Trophoblast cell (in vitro differentiated cells and primary cell): ENCODE measurements around the gene TBC1D22A.

ENCODE experiments used
- DNase-seq, 2 donors: peaks; one replicate each; pipeline ENCODE4 v3.0.0-alpha.2; 2016
- H2AFZ ChIP-seq: 2 replicates; pipeline ENCODE4 v1.6.1; 2013; ENCODE audit warnings: low read length, moderate library complexity, mild to moderate bottlenecking; ENCODE audit not compliant: insufficient read depth, poor library complexity
- H2AK5ac ChIP-seq: 2 replicates; pipeline ENCODE4 v1.6.1; 2013; ENCODE audit warnings: mild to moderate bottlenecking, low read length
- H2BK120ac ChIP-seq: 2 replicates; pipeline ENCODE4 v1.6.1; 2013; ENCODE audit warnings: low read length, mild to moderate bottlenecking, moderate library complexity; ENCODE audit not compliant: insufficient read depth, poor library complexity
- H2BK12ac ChIP-seq: 2 replicates; pipeline ENCODE4 v1.6.1; 2013; ENCODE audit warnings: mild to moderate bottlenecking, low read length, moderate library complexity
- H2BK5ac ChIP-seq: 2 replicates; pipeline ENCODE4 v1.6.1; 2013; ENCODE audit warnings: low read length, low read depth, moderate library complexity, mild to moderate bottlenecking; ENCODE audit not compliant: poor library complexity
- H3K14ac ChIP-seq: 2 replicates; pipeline ENCODE4 v1.6.1; 2013; ENCODE audit warnings: mild to moderate bottlenecking, low read length
- H3K18ac ChIP-seq: 2 replicates; pipeline ENCODE4 v1.6.1; 2013; ENCODE audit warnings: mild to moderate bottlenecking, low read length
- H3K23ac ChIP-seq: 2 replicates; pipeline ENCODE4 v1.6.1; 2013; ENCODE audit warnings: low read length
- H3K27ac ChIP-seq: 2 replicates; pipeline ENCODE4 v1.5.1; 2013; ENCODE audit warnings: low read depth, mild to moderate bottlenecking, inconsistent platforms, low read length, moderate library complexity
- H3K27me3 ChIP-seq: 2 replicates; pipeline ENCODE4 v1.6.1; 2013; ENCODE audit warnings: inconsistent platforms, mild to moderate bottlenecking, low read length, moderate library complexity; ENCODE audit not compliant: insufficient read depth
- H3K36me3 ChIP-seq, 2 experiments: 1 replicate in 1 of 2; 2 replicates in 1 of 2; pipeline ENCODE4 v1.6.1; 2013; ENCODE audit warnings: low read length in 2 of 2, mild to moderate bottlenecking in 2 of 2, moderate library complexity in 1 of 2; ENCODE audit not compliant: insufficient read depth in 2 of 2, control insufficient read depth in 1 of 2
- H3K4ac ChIP-seq: 2 replicates; pipeline ENCODE4 v1.6.1; 2013; ENCODE audit warnings: low read depth, mild to moderate bottlenecking, low read length, moderate library complexity
- H3K4me1 ChIP-seq, 2 experiments: 1 replicate in 1 of 2; 2 replicates in 1 of 2; pipeline ENCODE4 v1.6.1; 2013; ENCODE audit warnings: low read length in 2 of 2, mild to moderate bottlenecking in 2 of 2, moderate library complexity in 1 of 2; ENCODE audit not compliant: insufficient read depth in 2 of 2, control insufficient read depth in 1 of 2
- H3K4me2 ChIP-seq: 2 replicates; pipeline ENCODE4 v1.6.1; 2013; ENCODE audit warnings: inconsistent platforms, mild to moderate bottlenecking, low read length, moderate library complexity
- H3K4me3 ChIP-seq: 2 replicates; pipeline ENCODE4 v1.5.1; 2013; ENCODE audit warnings: mild to moderate bottlenecking, low read depth, low read length, inconsistent platforms
- H3K79me1 ChIP-seq: one replicate; pipeline ENCODE4 v1.6.1; 2013; ENCODE audit warnings: low read length
- H3K79me2 ChIP-seq: 2 replicates; pipeline ENCODE4 v1.6.1; 2013; ENCODE audit warnings: low read length, mild to moderate bottlenecking; ENCODE audit not compliant: control insufficient read depth, insufficient read depth, poor library complexity
- H3K9ac ChIP-seq: 2 replicates; pipeline ENCODE4 v1.6.1; 2013; ENCODE audit warnings: mild to moderate bottlenecking, low read length
- H3K9me3 ChIP-seq: 2 replicates; pipeline ENCODE4 v1.6.1; 2013; ENCODE audit warnings: low read depth, mild to moderate bottlenecking, control low read depth, inconsistent platforms, low read length; ENCODE audit not compliant: insufficient read depth
- H4K12ac ChIP-seq: 2 replicates; pipeline ENCODE4 v1.6.1; 2013; ENCODE audit warnings: low read depth, mild to moderate bottlenecking, low read length, moderate library complexity
- H4K8ac ChIP-seq: 2 replicates; pipeline ENCODE4 v1.6.1; 2013; ENCODE audit warnings: low read depth, mild to moderate bottlenecking, low read length, moderate library complexity
- H4K91ac ChIP-seq: one replicate; pipeline ENCODE4 v1.6.1; 2013; ENCODE audit warnings: low read depth, mild to moderate bottlenecking, low read length, moderate library complexity
- WGBS: extraction: QIAGEN DNeasy Blood & Tissue Kit; methylation state at CpG from one replicate; pipeline ENCODE4 v1.1.7; 2013; ENCODE audit warnings: missing lambda C conversion rate; ENCODE audit not compliant: insufficient read length, insufficient coverage; ENCODE audit errors: extremely low coverage; 5-methylcytosine and 5-hydroxymethylcytosine counted together

Gene TBC1D22A

GRCh38 chr22:47057916-47058585 is 295.6 kb downstream of the TBC1D22A start:
- Histone ChIP-seq H4K91ac (no peak overlapping the region), H3K18ac (no peak overlapping the region)
- WGBS, result no CpG with 5 or more reads among the region's 16 CpGs

GRCh38 chr22:47059076-47059475 is 296.6 kb downstream of the TBC1D22A start:
- H3K27ac ChIP-seq, result no peak overlapping the region
- H3K79me1 ChIP-seq, result no peaks in the 10 kb centered on the region
- H3K23ac ChIP-seq, result no peak overlapping the region
- H2AFZ ChIP-seq, result no peak overlapping the region
- H3K79me2 ChIP-seq, result peaks cover 2% of the 10 kb centered on the region
- no peak overlapping the region for H3K9ac ChIP-seq
- no peaks in the 10 kb centered on the region for H3K4me1 ChIP-seq
- H3K4ac ChIP-seq, result no peak overlapping the region
- WGBS, result no CpG with 5 or more reads among the region's 15 CpGs
- H2BK12ac ChIP-seq, result no peak overlapping the region
- H2BK5ac ChIP-seq, result no peak overlapping the region
- H3K18ac ChIP-seq, result no peak overlapping the region
- H3K27me3 ChIP-seq, result no peaks in the 10 kb centered on the region
- no peak overlapping the region for H4K91ac ChIP-seq
- no peaks in the 10 kb centered on the region for H3K9me3 ChIP-seq
- H2BK120ac ChIP-seq, result no peak overlapping the region
- no peak overlapping the region for H2AK5ac ChIP-seq
- no peak overlapping the region for H4K8ac ChIP-seq
- H3K36me3 ChIP-seq, result peaks cover 2 to 7% of the 10 kb centered on the region in 2 experiments
- no peak for DNase-seq
- H3K4me2 ChIP-seq, result no peak overlapping the region
- no peak overlapping the region for H4K12ac ChIP-seq
- no peak overlapping the region for H3K4me3 ChIP-seq
- H3K14ac ChIP-seq, result no peak overlapping the region

More at GRCh38 chr22:47057916-47058585, 295.6 kb downstream of the TBC1D22A start:
- Histone ChIP-seq H3K14ac (no peak overlapping the region), H3K79me1 (no peaks in the 10 kb centered on the region), H3K9ac (no peak overlapping the region), H3K27ac (no peak overlapping the region), H3K4ac (no peak overlapping the region), H2AK5ac (no peak overlapping the region), H3K9me3 (no peaks in the 10 kb centered on the region), H3K4me1 (no peaks in the 10 kb centered on the region), H3K36me3 (peaks cover 2 to 4% of the 10 kb centered on the region in 2 experiments), H3K27me3 (no peaks in the 10 kb centered on the region), H2AFZ (no peak overlapping the region), H2BK12ac (no peak overlapping the region), H3K4me3 (no peak overlapping the region), H4K8ac (no peak overlapping the region), H3K23ac (no peak overlapping the region), H3K4me2 (no peak overlapping the region), H3K79me2 (peaks cover 2% of the 10 kb centered on the region), H4K12ac (no peak overlapping the region), H2BK120ac (no peak overlapping the region), H2BK5ac (no peak overlapping the region)
- DNase-seq, result no peak

GRCh38 chr22:47059701-47060161 is 297.3 kb downstream of the TBC1D22A start:
- Histone ChIP-seq H3K9me3 (no peaks in the 10 kb centered on the region), H2BK12ac (no peak overlapping the region), H3K79me1 (no peaks in the 10 kb centered on the region), H2BK5ac (no peak overlapping the region), H3K18ac (no peak overlapping the region), H3K23ac (no peak overlapping the region), H3K4ac (no peak overlapping the region), H3K36me3 (peaks cover 2 to 7% of the 10 kb centered on the region in 2 experiments), H3K27ac (no peak overlapping the region), H3K4me1 (no peaks in the 10 kb centered on the region), H4K91ac (no peak overlapping the region), H4K8ac (no peak overlapping the region), H3K9ac (no peak overlapping the region), H3K4me2 (no peak overlapping the region), H2AK5ac (no peak overlapping the region), H3K14ac (no peak overlapping the region), H3K27me3 (no peaks in the 10 kb centered on the region), H2AFZ (no peak overlapping the region), H2BK120ac (no peak overlapping the region), H3K79me2 (peaks cover 2% of the 10 kb centered on the region), H4K12ac (no peak overlapping the region), H3K4me3 (no peak overlapping the region)
- peak in 1 of 2 donors; percentile 36 for DNase-seq
- no CpG with 5 or more reads among the region's 12 CpGs for WGBS

GRCh38 chr22:47060718-47061117 is 298.3 kb downstream of the TBC1D22A start:
- Histone ChIP-seq H4K8ac (no peak overlapping the region), H4K91ac (no peak overlapping the region), H3K14ac (no peak overlapping the region), H3K9me3 (no peaks in the 10 kb centered on the region), H2BK120ac (no peak overlapping the region), H3K4me2 (no peak overlapping the region), H2AFZ (no peak overlapping the region), H3K4ac (no peak overlapping the region), H4K12ac (no peak overlapping the region), H3K9ac (no peak overlapping the region), H3K23ac (no peak overlapping the region), H3K36me3 (peaks cover 2 to 7% of the 10 kb centered on the region in 2 experiments), H3K4me3 (no peak overlapping the region), H3K79me1 (no peaks in the 10 kb centered on the region), H2BK5ac (no peak overlapping the region), H3K79me2 (peaks cover 2% of the 10 kb centered on the region), H3K18ac (no peak overlapping the region), H3K27ac (no peak overlapping the region), H2BK12ac (no peak overlapping the region), H3K27me3 (no peaks in the 10 kb centered on the region), H2AK5ac (no peak overlapping the region), H3K4me1 (no peaks in the 10 kb centered on the region)
- no CpG with 5 or more reads among the region's 15 CpGs for WGBS
- no peak for DNase-seq
